Measurements from ENCODE around the gene LKAAEAR1. TPM values are rescaled to one million over a fixed set of nuclear protein-coding genes. Genes with fewer than 3 reads are reported as not detected.

The LKAAEAR1 gene
- total and polyA plus RNA-seq, 2 of the 13 experiments (the other 11 are each of a cell fraction or from before 2014, with no cell fraction given), result not detected

GRCh38 chr20:64036346-64037198 is 47.6 kb downstream of the LKAAEAR1 start (continued):
- TF ChIP-seq, protein P1, sequence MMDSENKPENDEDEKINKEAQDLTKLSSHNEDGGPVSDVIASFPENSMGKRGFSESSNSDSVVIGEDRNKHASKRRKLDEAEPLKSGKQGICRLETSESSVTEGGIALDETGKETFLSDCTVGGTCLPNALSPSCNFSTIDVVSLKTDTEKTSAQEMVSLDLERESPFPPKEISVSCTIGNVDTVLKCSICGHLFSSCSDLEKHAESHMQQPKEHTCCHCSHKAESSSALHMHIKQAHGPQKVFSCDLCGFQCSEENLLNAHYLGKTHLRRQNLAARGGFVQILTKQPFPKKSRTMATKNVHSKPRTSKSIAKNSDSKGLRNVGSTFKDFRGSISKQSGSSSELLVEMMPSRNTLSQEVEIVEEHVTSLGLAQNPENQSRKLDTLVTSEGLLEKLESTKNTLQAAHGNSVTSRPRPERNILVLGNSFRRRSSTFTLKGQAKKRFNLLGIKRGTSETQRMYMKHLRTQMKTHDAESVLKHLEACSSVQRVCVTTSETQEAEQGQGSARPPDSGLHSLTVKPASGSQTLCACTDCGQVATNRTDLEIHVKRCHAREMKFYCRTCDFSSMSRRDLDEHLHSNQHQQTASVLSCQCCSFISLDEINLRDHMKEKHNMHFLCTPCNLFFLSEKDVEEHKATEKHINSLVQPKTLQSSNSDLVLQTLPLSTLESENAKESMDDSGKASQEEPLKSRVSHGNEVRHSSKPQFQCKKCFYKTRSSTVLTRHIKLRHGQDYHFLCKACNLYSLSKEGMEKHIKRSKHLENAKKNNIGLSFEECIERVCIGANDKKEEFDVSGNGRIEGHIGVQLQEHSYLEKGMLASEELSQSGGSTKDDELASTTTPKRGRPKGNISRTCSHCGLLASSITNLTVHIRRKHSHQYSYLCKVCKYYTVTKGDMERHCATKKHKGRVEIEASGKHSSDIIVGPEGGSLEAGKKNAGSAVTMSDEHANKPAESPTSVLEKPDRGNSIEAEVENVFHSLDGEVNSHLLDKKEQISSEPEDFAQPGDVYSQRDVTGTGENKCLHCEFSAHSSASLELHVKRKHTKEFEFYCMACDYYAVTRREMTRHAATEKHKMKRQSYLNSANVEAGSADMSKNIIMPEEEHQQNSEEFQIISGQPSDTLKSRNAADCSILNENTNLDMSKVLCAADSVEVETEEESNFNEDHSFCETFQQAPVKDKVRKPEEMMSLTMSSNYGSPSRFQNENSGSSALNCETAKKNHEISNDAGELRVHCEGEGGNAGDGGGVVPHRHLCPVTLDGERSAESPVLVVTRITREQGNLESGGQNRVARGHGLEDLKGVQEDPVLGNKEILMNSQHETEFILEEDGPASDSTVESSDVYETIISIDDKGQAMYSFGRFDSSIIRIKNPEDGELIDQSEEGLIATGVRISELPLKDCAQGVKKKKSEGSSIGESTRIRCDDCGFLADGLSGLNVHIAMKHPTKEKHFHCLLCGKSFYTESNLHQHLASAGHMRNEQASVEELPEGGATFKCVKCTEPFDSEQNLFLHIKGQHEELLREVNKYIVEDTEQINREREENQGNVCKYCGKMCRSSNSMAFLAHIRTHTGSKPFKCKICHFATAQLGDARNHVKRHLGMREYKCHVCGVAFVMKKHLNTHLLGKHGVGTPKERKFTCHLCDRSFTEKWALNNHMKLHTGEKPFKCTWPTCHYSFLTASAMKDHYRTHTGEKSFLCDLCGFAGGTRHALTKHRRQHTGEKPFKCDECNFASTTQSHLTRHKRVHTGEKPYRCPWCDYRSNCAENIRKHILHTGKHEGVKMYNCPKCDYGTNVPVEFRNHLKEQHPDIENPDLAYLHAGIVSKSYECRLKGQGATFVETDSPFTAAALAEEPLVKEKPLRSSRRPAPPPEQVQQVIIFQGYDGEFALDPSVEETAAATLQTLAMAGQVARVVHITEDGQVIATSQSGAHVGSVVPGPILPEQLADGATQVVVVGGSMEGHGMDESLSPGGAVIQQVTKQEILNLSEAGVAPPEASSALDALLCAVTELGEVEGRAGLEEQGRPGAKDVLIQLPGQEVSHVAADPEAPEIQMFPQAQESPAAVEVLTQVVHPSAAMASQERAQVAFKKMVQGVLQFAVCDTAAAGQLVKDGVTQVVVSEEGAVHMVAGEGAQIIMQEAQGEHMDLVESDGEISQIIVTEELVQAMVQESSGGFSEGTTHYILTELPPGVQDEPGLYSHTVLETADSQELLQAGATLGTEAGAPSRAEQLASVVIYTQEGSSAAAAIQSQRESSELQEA (CRISPR knock-in tag; IDR thresholded peaks at IDR 0.05; ENCODE audit: not compliant biosample characterization), result peak; percentile 71
- TF ChIP-seq, protein P2, sequence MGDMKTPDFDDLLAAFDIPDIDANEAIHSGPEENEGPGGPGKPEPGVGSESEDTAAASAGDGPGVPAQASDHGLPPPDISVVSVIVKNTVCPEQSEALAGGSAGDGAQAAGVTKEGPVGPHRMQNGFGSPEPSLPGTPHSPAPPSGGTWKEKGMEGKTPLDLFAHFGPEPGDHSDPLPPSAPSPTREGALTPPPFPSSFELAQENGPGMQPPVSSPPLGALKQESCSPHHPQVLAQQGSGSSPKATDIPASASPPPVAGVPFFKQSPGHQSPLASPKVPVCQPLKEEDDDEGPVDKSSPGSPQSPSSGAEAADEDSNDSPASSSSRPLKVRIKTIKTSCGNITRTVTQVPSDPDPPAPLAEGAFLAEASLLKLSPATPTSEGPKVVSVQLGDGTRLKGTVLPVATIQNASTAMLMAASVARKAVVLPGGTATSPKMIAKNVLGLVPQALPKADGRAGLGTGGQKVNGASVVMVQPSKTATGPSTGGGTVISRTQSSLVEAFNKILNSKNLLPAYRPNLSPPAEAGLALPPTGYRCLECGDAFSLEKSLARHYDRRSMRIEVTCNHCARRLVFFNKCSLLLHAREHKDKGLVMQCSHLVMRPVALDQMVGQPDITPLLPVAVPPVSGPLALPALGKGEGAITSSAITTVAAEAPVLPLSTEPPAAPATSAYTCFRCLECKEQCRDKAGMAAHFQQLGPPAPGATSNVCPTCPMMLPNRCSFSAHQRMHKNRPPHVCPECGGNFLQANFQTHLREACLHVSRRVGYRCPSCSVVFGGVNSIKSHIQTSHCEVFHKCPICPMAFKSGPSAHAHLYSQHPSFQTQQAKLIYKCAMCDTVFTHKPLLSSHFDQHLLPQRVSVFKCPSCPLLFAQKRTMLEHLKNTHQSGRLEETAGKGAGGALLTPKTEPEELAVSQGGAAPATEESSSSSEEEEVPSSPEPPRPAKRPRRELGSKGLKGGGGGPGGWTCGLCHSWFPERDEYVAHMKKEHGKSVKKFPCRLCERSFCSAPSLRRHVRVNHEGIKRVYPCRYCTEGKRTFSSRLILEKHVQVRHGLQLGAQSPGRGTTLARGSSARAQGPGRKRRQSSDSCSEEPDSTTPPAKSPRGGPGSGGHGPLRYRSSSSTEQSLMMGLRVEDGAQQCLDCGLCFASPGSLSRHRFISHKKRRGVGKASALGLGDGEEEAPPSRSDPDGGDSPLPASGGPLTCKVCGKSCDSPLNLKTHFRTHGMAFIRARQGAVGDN (CRISPR knock-in tag; IDR thresholded peaks at IDR 0.05), result peak; percentile 91
- TF ChIP-seq ZNF761 (CRISPR knock-in tag; conservative IDR thresholded peaks at IDR 0.05) (0 out of 2 replicates have a peak, but pooled peaks have one; percentile 5), ADNP (CRISPR knock-in tag; IDR thresholded peaks at IDR 0.05) (no peak), ZNF331 (CRISPR knock-in tag; IDR thresholded peaks at IDR 0.05) (0 out of 2 replicates have a peak, but pooled peaks have one; percentile 20), YEATS2 (CRISPR knock-in tag; IDR thresholded peaks at IDR 0.05; ENCODE audit: borderline replicate concordance) (no peak), PPARG (CRISPR knock-in tag; conservative IDR thresholded peaks at IDR 0.05) (peak; percentile 96), KLF12 (CRISPR knock-in tag; IDR thresholded peaks at IDR 0.05; ENCODE audit: borderline replicate concordance) (no peak), PAF1 (CRISPR knock-in tag; IDR thresholded peaks at IDR 0.05) (peak; percentile 30; the same call in 1 of the 2 replicates)
- TF ChIP-seq, protein P3, sequence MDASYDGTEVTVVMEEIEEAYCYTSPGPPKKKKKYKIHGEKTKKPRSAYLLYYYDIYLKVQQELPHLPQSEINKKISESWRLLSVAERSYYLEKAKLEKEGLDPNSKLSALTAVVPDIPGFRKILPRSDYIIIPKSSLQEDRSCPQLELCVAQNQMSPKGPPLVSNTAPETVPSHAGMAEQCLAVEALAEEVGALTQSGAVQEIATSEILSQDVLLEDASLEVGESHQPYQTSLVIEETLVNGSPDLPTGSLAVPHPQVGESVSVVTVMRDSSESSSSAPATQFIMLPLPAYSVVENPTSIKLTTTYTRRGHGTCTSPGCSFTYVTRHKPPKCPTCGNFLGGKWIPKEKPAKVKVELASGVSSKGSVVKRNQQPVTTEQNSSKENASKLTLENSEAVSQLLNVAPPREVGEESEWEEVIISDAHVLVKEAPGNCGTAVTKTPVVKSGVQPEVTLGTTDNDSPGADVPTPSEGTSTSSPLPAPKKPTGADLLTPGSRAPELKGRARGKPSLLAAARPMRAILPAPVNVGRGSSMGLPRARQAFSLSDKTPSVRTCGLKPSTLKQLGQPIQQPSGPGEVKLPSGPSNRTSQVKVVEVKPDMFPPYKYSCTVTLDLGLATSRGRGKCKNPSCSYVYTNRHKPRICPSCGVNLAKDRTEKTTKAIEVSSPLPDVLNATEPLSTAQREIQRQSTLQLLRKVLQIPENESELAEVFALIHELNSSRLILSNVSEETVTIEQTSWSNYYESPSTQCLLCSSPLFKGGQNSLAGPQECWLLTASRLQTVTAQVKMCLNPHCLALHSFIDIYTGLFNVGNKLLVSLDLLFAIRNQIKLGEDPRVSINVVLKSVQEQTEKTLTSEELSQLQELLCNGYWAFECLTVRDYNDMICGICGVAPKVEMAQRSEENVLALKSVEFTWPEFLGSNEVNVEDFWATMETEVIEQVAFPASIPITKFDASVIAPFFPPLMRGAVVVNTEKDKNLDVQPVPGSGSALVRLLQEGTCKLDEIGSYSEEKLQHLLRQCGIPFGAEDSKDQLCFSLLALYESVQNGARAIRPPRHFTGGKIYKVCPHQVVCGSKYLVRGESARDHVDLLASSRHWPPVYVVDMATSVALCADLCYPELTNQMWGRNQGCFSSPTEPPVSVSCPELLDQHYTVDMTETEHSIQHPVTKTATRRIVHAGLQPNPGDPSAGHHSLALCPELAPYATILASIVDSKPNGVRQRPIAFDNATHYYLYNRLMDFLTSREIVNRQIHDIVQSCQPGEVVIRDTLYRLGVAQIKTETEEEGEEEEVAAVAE (CRISPR knock-in tag; IDR thresholded peaks at IDR 0.05; ENCODE audit: borderline replicate concordance), result no peak

All from HepG2 (cell line).